ENCODE results near the gene RNF126.

RNF126 gene

GRCh38 chr19:648305-648704, 14.7 kb downstream of the RNF126 start:
- in situ Hi-C loops (cut with HindIII; ENCODE audit: low sequenced_read_pairs) = no loop called here

DNA sequence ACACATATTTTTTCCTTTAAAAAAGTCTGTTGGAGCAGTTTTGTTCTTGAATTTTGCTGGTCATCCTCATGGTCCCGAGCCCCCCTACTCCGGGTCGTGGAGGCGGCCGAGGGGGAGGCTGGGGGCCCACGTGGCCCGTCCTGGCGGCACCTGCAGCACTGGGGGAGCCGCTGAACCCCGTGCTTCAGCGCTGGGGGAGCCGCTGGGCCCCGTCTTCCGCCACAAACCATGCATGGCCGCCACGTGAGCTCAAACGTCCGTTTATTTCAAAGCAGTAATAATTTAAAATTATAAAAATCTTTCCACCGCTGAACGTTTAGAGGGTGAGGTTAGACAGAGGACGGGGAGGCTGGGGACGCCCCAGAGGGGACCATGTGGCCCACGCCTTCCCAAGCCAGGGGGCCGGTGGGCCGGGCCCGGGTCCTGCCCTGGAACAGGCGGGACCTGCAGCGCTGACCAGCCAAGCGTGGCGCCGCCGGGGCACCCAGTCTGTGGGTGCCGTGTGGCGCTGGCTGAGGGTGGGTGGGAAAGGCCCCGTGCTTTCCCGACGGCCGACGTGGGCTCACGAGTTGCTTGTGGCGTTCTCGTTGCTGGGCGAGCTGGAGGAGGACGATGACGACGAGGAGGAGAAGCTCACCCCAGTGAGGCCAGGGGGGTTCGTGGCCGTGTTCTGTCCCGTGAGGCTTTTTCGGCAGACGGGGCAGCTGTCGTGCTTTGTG, 15.3 kb downstream of the RNF126 start:
- in situ Hi-C loops (cut with HindIII; ENCODE audit: low sequenced_read_pairs) = no loop called here

DNA sequence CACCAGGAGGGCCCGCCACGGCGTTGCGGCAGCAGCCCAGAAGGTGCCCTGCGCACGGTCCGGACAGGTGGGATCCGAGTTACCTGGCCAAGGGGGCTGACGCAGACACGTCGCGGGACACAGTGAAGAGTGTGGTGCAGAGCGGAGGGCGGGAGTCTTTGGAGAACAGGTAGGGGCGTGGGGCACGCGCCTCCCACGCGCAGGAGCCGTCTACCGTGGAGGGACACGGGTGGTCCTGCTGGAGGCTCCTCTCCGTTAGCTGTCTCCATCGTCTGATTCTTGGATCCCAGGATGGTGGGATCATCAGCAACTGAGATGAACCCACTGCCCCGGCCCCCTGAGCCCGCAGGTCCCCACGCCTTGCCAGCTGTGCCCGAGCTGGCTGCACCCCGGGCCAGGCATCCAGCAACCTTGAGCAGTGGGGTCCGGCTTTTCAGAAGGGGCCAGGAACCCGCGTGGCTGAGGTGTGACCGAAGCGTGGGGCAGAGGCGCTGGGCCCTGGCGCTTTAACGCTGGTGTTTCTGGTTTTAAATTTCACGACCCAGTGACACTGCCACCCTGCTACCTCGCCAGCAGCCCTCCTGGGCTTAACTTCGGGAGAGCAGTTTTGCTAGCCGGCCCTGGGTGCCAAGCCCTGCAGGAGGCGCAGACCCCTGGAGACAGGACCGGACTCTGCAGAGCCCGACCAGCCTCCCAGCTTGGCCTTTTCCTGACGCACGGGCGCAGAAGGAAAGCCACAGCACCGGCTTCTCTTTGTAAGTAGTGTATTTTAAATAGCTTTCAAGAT, 16.0 kb downstream of the RNF126 start:
- in situ Hi-C loops (cut with HindIII; ENCODE audit: low sequenced_read_pairs) = no loop called here

DNA sequence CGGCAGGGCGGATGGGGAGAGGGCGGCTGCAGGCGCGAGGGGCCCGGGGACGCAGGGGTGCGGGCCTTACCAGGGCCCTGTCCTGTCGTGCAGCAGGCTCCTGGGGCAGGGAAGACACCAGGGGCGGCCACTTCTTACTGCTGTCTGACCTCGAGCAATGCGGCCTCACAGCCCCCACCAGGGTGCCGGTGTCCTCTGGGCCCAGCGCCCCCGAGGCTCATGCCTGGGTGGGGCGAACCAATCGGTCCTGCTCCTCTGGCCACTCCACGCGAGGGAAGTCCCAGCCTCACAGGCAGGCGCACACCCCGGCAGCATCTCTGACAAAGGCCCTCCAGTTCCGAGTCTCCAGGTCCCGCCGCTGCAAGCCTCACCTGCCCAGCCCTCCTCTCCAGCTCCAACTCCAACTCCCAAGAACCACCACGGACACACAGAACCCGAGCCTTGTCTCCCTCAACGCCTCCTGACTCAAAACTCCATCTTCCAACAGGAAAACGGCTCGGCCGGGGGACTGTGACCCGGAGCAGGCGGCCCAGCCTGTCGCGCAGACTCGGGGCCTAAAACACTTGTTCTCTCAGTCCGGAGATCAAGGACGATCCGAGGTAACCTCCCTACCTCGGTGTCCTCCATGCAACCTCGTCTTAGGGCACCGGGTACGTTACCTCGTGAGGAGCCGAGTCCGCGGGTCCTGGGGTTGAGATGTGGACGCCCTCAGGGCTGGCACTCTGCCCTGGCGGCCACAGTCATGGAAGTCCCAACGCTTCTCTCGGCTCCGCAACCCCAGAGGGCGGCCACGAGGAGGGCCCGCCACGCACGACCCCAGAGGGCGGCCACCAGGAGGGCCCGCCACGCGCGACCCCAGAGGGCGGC, 16.9 kb downstream of the RNF126 start:
- in situ Hi-C loops (cut with HindIII; ENCODE audit: low sequenced_read_pairs) = no loop called here

- in situ Hi-C loops (cut with HindIII; ENCODE audit: low sequenced_read_pairs) = no loop called here
Measured at GRCh38 chr19:644789-645188, 18.2 kb downstream of the RNF126 start.

DNA sequence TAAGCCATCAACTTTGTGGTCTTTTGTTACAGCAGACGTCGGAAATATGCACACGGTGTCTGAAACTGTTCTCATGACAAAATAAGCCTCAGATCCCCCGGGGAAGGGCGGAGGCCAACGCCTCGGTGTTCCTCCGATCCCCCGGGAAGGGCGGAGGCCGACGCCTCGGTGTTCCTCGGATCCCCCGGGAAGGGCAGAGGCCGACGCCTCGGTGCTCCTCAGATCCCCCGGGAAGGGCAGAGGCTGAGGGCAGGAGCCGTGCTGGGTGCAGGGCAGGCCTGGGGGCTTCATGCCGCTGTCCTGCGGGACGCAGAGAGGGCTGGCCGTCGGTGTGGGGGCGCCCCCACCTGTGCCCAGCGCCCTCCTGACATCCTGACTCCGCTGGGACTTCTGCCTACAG, 18.7 kb downstream of the RNF126 start:
- in situ Hi-C loops (cut with HindIII; ENCODE audit: low sequenced_read_pairs) = no loop called here

DNA sequence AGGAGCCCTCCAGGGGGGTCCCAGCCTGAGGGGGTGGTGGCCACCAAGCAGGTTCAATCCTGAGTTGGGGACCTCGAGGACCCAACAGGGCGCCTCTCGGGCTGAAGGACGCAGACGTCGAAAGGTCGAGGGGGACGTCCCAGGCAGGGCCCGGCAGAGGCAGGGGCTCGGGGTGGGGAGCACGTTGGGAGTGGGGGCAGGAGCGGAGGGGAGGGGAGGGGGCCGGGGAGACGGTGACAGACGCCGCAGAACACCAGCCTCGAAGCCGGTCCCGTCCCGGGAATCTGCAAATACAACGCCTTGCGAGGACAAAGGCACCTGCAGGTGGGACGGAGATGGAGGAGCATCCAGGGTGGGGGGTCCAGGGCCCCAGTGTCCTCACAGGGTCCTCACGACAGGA, 19.3 kb downstream of the RNF126 start:
- in situ Hi-C loops (cut with HindIII; ENCODE audit: low sequenced_read_pairs) = no loop called here

DNA sequence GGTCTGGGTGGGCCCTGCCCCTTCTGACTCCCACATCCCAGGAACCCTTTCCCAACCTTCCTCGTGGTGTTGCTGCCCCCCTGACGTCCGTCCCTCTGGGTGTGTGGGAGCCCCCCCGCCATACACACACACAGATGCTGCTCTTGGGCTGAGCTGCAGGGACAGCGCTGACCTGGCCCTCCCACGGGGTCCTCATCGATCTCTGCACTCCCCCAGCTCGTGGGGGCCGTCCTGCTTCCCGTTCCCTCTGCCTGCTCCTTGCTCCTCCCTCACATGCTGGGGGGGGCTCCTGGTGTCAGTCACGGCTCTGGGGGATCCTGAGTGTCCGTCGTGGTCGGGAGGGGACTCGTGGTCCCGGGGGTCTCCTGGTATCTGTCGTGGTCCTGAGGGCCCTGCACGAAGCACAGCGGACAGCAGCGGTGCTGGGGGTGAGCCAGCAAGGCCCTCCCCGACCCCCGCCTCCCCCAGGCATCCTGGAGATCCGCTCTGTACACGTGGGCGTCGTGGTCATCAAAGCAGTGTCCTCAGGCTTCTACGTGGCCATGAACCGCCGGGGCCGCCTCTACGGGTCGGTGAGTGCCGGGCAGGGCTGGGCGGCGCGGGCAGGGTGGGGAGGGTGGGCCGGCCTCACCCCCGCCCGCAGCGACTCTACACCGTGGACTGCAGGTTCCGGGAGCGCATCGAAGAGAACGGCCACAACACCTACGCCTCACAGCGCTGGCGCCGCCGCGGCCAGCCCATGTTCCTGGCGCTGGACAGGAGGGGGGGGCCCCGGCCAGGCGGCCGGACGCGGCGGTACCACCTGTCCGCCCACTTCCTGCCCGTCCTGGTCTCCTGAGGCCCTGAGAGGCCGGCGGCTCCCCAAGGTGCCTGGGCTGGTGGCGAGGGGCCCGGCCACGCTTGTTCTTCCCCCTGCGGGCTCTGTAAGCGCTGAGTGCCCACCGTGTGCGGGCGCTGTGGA, 20.0 kb downstream of the RNF126 start:
- in situ Hi-C loops (cut with HindIII; ENCODE audit: low sequenced_read_pairs) = no loop called here

DNA sequence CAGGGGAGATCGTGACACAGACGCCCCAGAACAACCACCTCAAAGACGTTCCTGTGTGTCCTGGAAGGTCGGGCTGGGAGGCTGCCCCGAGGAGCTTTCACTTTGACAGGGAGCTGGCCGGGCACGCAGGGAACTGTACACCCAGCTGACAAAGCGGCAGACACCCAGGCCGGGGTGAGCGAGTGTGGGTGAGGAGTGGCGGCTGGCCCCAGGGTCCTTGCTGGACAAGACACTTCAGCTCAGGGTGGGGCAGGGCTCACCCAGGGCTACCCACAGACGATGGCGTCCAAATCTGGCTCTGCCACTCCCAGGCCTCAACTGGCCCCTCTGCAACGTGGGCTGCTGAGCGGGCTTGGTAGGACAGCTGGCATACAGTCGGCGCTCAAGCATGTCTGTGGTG, 21.3 kb downstream of the RNF126 start:
- in situ Hi-C loops (cut with HindIII; ENCODE audit: low sequenced_read_pairs) = no loop called here

- in situ Hi-C loops (cut with HindIII; ENCODE audit: low sequenced_read_pairs) = no loop called here
Measured at GRCh38 chr19:640606-641189, 22.3 kb downstream of the RNF126 start.

- in situ Hi-C loops (cut with HindIII; ENCODE audit: low sequenced_read_pairs) = no loop called here
Measured at GRCh38 chr19:640161-640558, 22.9 kb downstream of the RNF126 start.

GRCh38 chr19:639253-640160, 23.5 kb downstream of the RNF126 start, which contains the start of gene FGF22:
TSS of gene FGF22 (plus strand) at chr19:639879. CDS start at chr19:639926, 47 bp downstream.
- in situ Hi-C loops (cut with HindIII; ENCODE audit: low sequenced_read_pairs) = no loop called here

- in situ Hi-C loops (cut with HindIII; ENCODE audit: low sequenced_read_pairs) = no loop called here
Measured at GRCh38 chr19:638906-639252, 24.1 kb downstream of the RNF126 start.

DNA sequence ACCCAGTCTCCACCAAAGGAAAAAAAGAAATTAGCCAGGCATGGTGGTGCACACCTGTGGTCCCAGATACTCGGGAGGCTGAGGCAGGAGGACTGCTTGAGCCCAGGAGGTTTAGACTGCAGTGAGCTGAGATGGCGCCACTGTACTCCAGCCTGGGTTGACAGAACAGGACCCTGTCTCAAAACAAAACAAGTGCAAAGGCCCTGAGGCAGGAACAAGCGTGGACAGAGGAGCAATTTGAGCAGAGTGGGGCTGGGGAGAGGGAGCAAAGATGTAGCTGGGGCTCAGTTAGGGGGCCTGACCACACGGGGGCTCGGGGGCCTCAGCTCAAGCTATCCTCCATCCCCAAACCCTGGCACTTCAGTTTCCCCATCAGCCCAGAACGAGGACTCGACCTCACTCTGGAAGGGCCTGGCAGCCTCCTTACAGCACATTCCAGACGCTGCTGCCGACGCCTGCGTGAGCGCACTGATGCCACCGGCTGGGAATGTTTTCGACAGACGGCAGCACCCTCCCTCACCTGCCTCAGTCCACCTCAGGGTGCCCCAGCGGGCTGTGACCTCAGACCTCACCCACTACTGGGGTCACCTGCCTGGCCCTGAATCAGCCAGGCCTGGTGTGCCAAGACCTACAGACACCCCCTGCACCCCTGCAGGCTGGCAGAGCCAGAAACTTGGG, 27.9 kb downstream of the RNF126 start:
- in situ Hi-C loops (cut with HindIII; ENCODE audit: low sequenced_read_pairs) = no loop called here

GRCh38 chr19:633786-634639, 29.0 kb downstream of the RNF126 start:
- in situ Hi-C loops (cut with HindIII; ENCODE audit: low sequenced_read_pairs) = no loop called here

- in situ Hi-C loops (cut with HindIII; ENCODE audit: low sequenced_read_pairs) = no loop called here
Measured at GRCh38 chr19:633068-633785, 29.8 kb downstream of the RNF126 start, which contains the start of gene POLRMT. TSS of gene POLRMT (minus strand) at chr19:633537. CDS start at chr19:633512, 25 bp downstream.

DNA sequence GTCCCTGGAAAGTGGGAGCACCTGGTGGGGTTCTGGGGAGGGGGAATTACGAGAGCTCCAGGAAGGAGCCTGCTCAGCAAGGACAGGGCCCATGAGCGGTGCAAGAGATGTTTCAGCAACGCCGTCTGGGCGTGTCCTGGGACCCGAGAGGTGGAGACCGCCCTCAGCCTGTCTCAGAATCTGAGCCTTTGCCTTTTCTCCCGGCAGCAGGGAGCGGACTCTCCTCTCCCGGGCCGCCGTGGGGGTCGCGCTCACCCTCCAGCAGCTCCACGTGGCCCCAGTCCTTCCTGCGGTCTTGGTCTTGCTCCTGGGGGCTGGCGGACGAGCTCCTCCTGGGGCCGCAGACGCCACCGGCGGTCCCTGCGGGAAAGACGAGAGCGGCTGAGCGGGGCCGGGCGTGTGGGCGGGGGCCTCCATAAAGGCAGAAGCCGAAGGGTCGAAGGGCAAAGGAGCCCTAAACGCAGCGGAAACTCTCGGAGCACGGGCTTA, 30.4 kb downstream of the RNF126 start:
- in situ Hi-C loops (cut with HindIII; ENCODE audit: low sequenced_read_pairs) = no loop called here

Data from DLD1 (cell line).